Measurements from ENCODE around the gene DOCK8. TPM values are rescaled to one million over a fixed set of nuclear protein-coding genes. Genes with fewer than 3 reads are reported as not detected.

Gene DOCK8
- total RNA-seq, 1 donor from 2014 or later, result 3.8 TPM

GRCh38 chr9:382383-382782 lies 167.7 kb downstream of the DOCK8 start:
- Histone ChIP-seq H3K27me3 (ENCODE audit: control insufficient read depth, insufficient read depth, low read length) (no peaks in the 10 kb centered on the region), H3K4me3 (ENCODE audit: low read depth, low read length) (no peak overlapping the region)
- TF ChIP-seq CTCF (IDR thresholded peaks at IDR 0.05; ENCODE audit: insufficient read depth, low read length, poor library complexity, severe bottlenecking), result no peak

GRCh38 chr9:385818-386398 lies 171.2 kb downstream of the DOCK8 start:
- Histone ChIP-seq H3K4me3 (ENCODE audit: low read depth, low read length) (no peak overlapping the region), H3K36me3 (ENCODE audit: control insufficient read depth, insufficient read depth, low read length) (no peaks in the 10 kb centered on the region), H3K27me3 (ENCODE audit: control insufficient read depth, insufficient read depth, low read length) (no peaks in the 10 kb centered on the region)
- peak; percentile 9 for DNase-seq (ENCODE audit: low read depth)
- TF ChIP-seq CTCF (IDR thresholded peaks at IDR 0.05; ENCODE audit: insufficient read depth, low read length, poor library complexity, severe bottlenecking), result peak; percentile 94

More at GRCh38 chr9:382383-382782, 167.7 kb downstream of the DOCK8 start:
- DNase-seq (ENCODE audit: low read depth), result no peak
- no peaks in the 10 kb centered on the region for H3K36me3 ChIP-seq (ENCODE audit: control insufficient read depth, insufficient read depth, low read length)

GRCh38 chr9:389159-389558 lies 174.5 kb downstream of the DOCK8 start:
- Histone ChIP-seq H3K4me3 (ENCODE audit: low read depth, low read length) (no peak overlapping the region), H3K36me3 (ENCODE audit: control insufficient read depth, insufficient read depth, low read length) (no peaks in the 10 kb centered on the region), H3K27me3 (ENCODE audit: control insufficient read depth, insufficient read depth, low read length) (no peaks in the 10 kb centered on the region)
- DNase-seq (ENCODE audit: low read depth), result no peak
- TF ChIP-seq CTCF (IDR thresholded peaks at IDR 0.05; ENCODE audit: insufficient read depth, low read length, poor library complexity, severe bottlenecking), result no peak

- no peaks in the 10 kb centered on the region for H3K36me3 ChIP-seq (ENCODE audit: control insufficient read depth, insufficient read depth, low read length)
- H3K27me3 ChIP-seq (ENCODE audit: control insufficient read depth, insufficient read depth, low read length), result no peaks in the 10 kb centered on the region
- no peak for TF ChIP-seq CTCF (IDR thresholded peaks at IDR 0.05; ENCODE audit: insufficient read depth, low read length, poor library complexity, severe bottlenecking)
- H3K4me3 ChIP-seq (ENCODE audit: low read depth, low read length), result no peak overlapping the region
- DNase-seq (ENCODE audit: low read depth), result no peak
These were observed 175.1 kb downstream of the DOCK8 start for GRCh38 chr9:389758-390157.

- DNase-seq (ENCODE audit: low read depth), result no peak
- no peak for TF ChIP-seq CTCF (IDR thresholded peaks at IDR 0.05; ENCODE audit: insufficient read depth, low read length, poor library complexity, severe bottlenecking)
- Histone ChIP-seq H3K4me3 (ENCODE audit: low read depth, low read length) (no peak overlapping the region), H3K36me3 (ENCODE audit: control insufficient read depth, insufficient read depth, low read length) (no peaks in the 10 kb centered on the region), H3K27me3 (ENCODE audit: control insufficient read depth, insufficient read depth, low read length) (no peaks in the 10 kb centered on the region)
These were observed 177.6 kb downstream of the DOCK8 start for GRCh38 chr9:392077-392804.
